ENCODE measurements around the gene TMEM222. TPM values are rescaled to one million over a fixed set of nuclear protein-coding genes. Genes with fewer than 3 reads are reported as not detected.

The TMEM222 gene
- total RNA-seq, 1 donor from 2014 or later = 7.4 TPM

GRCh38 chr1:27366113-27366410, 44.1 kb downstream of the TMEM222 start:
- peak overlapping the region; percentile 48 for H3K27ac ChIP-seq

GRCh38 chr1:27366411-27367159, 44.6 kb downstream of the TMEM222 start, which contains the start of gene MAP3K6:
Gene MAP3K6 (minus strand): TSS chr1:27366961. CDS start chr1:27366597, 364 bp downstream.
- TF ChIP-seq CTCF (IDR thresholded peaks at IDR 0.05) (peak; percentile 51), EZH2phosphoT487 (IDR thresholded peaks at IDR 0.05) (no peak)
- peak within 1 kb of the TSS; percentile 92 for H2AFZ ChIP-seq (replicated peaks)
- DNase-seq (ENCODE audit: low spot score) = peak; percentile 89

More at GRCh38 chr1:27366113-27366410, 44.1 kb downstream of the TMEM222 start:
- DNase-seq (ENCODE audit: low spot score) = peak; percentile 95
- H3K79me2 ChIP-seq (ENCODE audit: low read depth) = no peaks in the 10 kb centered on the region
- no peak for TF ChIP-seq EZH2 (IDR thresholded peaks at IDR 0.05)
- TF ChIP-seq EZH2phosphoT487 (IDR thresholded peaks at IDR 0.05) = no peak
- TF ChIP-seq CTCF (IDR thresholded peaks at IDR 0.05) = no peak
- peaks cover 2% of the 10 kb centered on the region for H3K36me3 Mint-ChIP-seq
- peak overlapping the region; percentile 94 for H3K4me3 Mint-ChIP-seq
- no peak overlapping the region for H3K9ac ChIP-seq
- peak overlapping the region; percentile 91 for H3K27ac Mint-ChIP-seq
- H3K4me2 ChIP-seq = peak overlapping the region; percentile 92
- peak overlapping the region; percentile 65 for H3K4me3 ChIP-seq
- peaks cover 20% of the 10 kb centered on the region for H4K20me1 ChIP-seq (ENCODE audit: low read depth)
- peaks cover 15% of the 10 kb centered on the region for H3K27me3 Mint-ChIP-seq (ENCODE audit: insufficient read depth, low read depth)
- peaks cover 46% of the 10 kb centered on the region for H3K4me1 Mint-ChIP-seq
- peak overlapping the region; percentile 84 for H2AFZ ChIP-seq (replicated peaks)
- H3K36me3 ChIP-seq = no peaks in the 10 kb centered on the region
- H3K9me3 Mint-ChIP-seq = no peaks in the 10 kb centered on the region
- H3K27me3 ChIP-seq = peaks cover 19% of the 10 kb centered on the region
- H3K4me1 ChIP-seq = peaks cover 26% of the 10 kb centered on the region
- peaks cover 50% of the 10 kb centered on the region for H3F3A ChIP-seq (ENCODE audit: low read depth)
- no peaks in the 10 kb centered on the region for H3K9me3 ChIP-seq (ENCODE audit: low read depth)

GRCh38 chr1:27367160-27367650, 45.2 kb downstream of the TMEM222 start:
- no peak overlapping the region for H3K27ac ChIP-seq
- H3K4me2 ChIP-seq = peak overlapping the region; percentile 92
- Mint-ChIP-seq H3K36me3 (peaks cover 2% of the 10 kb centered on the region), H3K27me3 (ENCODE audit: insufficient read depth, low read depth) (peaks cover 15% of the 10 kb centered on the region), H3K9me3 (no peaks in the 10 kb centered on the region), H3K4me1 (peaks cover 46% of the 10 kb centered on the region), H3K4me3 (peak overlapping the region; percentile 86), H3K27ac (peak overlapping the region; percentile 93)
- H3K4me1 ChIP-seq = peaks cover 26% of the 10 kb centered on the region
- H3K79me2 ChIP-seq (ENCODE audit: low read depth) = no peaks in the 10 kb centered on the region
- H4K20me1 ChIP-seq (ENCODE audit: low read depth) = peaks cover 20% of the 10 kb centered on the region
- H3F3A ChIP-seq (ENCODE audit: low read depth) = peaks cover 50% of the 10 kb centered on the region
- no peaks in the 10 kb centered on the region for H3K36me3 ChIP-seq
- no peak for TF ChIP-seq CTCF (IDR thresholded peaks at IDR 0.05)
- no peak for TF ChIP-seq EZH2phosphoT487 (IDR thresholded peaks at IDR 0.05)
- no peak for TF ChIP-seq EZH2 (IDR thresholded peaks at IDR 0.05)
- DNase-seq (ENCODE audit: low spot score) = no peak
- peak overlapping the region; percentile 65 for H3K4me3 ChIP-seq
- peak overlapping the region; percentile 92 for H2AFZ ChIP-seq (replicated peaks)
- no peaks in the 10 kb centered on the region for H3K9me3 ChIP-seq (ENCODE audit: low read depth)
- H3K9ac ChIP-seq = no peak overlapping the region
- peaks cover 8% of the 10 kb centered on the region for H3K27me3 ChIP-seq

More at GRCh38 chr1:27366411-27367159, 44.6 kb downstream of the TMEM222 start, which contains the start of gene MAP3K6:
- peak within 1 kb of the TSS; percentile 65 for H3K4me3 ChIP-seq
- peaks cover 50% of the 10 kb centered on the region for H3F3A ChIP-seq (ENCODE audit: low read depth)
- H3K27ac ChIP-seq = peak within 1 kb of the TSS; percentile 48
- H3K36me3 ChIP-seq = no peaks in the 10 kb centered on the region
- H3K79me2 ChIP-seq (ENCODE audit: low read depth) = no peaks in the 10 kb centered on the region
- H3K9me3 Mint-ChIP-seq = no peaks in the 10 kb centered on the region
- H3K27me3 ChIP-seq = peaks cover 14% of the 10 kb centered on the region
- peak within 1 kb of the TSS; percentile 93 for H3K27ac Mint-ChIP-seq
- H3K9ac ChIP-seq = no peak within 1 kb of the TSS
- H3K4me1 ChIP-seq = peaks cover 26% of the 10 kb centered on the region
- H3K4me2 ChIP-seq = peak within 1 kb of the TSS; percentile 92
- no peaks in the 10 kb centered on the region for H3K9me3 ChIP-seq (ENCODE audit: low read depth)
- peaks cover 2% of the 10 kb centered on the region for H3K36me3 Mint-ChIP-seq
- peaks cover 46% of the 10 kb centered on the region for H3K4me1 Mint-ChIP-seq
- H3K27me3 Mint-ChIP-seq (ENCODE audit: insufficient read depth, low read depth) = peaks cover 15% of the 10 kb centered on the region
- H4K20me1 ChIP-seq (ENCODE audit: low read depth) = peaks cover 20% of the 10 kb centered on the region
- H3K4me3 Mint-ChIP-seq = peak within 1 kb of the TSS; percentile 94
